Peyer's patch (tissue), 4 donors: ENCODE measurements around the gene MLXIPL.
"Not testable (repeated sequence)": the region's sequence is repeated elsewhere in the genome, so short reads cannot be mapped to it uniquely, and the experiment has no call there.

ENCODE experiments used
- CTCF ChIP-seq, 6 experiments: fragments of 450-650 bp in 4 of 6; fragments of 200-600 bp in 2 of 6; sonication (generic) in 1 of 6; IDR thresholded peaks; one replicate each; pipeline ENCODE4 v1.5.1; 2017 to 2019; ENCODE audit warnings: antibody characterized with exemption in 6 of 6, mild to moderate bottlenecking in 3 of 6, moderate library complexity in 1 of 6
- POLR2A ChIP-seq, 2 donors: fragments of 450-650 bp; IDR thresholded peaks; one replicate each; pipeline ENCODE4 v1.5.1; 2017; ENCODE audit warnings: antibody characterized with exemption in 2 of 2, mild to moderate bottlenecking in 2 of 2, moderate library complexity in 2 of 2

- TF ChIP-seq CTCF, POLR2A (IDR thresholded peaks at IDR 0.05): not testable (repeated sequence)
Observed at GRCh38 chr7:73607692-73607983, 16.7 kb downstream of the MLXIPL start.
